Neural progenitor cell (in vitro differentiated cells): Measurements from ENCODE around the gene TLCD1.

Experiments
- EZH2 ChIP-seq: fragments of 200-600 bp; sonication (generic); IDR thresholded peaks from 2 replicates; pipeline ENCODE4 v1.6.1; 2017; ENCODE audit warnings: antibody characterized with exemption, mild to moderate bottlenecking, moderate library complexity
- TF ChIP-seq, protein P1 (sequence below): fragments of 200-600 bp; sonication (generic); IDR thresholded peaks from 2 replicates; pipeline ENCODE4 v1.5.1; 2017; ENCODE audit warnings: antibody characterized with exemption, mild to moderate bottlenecking

DNA sequence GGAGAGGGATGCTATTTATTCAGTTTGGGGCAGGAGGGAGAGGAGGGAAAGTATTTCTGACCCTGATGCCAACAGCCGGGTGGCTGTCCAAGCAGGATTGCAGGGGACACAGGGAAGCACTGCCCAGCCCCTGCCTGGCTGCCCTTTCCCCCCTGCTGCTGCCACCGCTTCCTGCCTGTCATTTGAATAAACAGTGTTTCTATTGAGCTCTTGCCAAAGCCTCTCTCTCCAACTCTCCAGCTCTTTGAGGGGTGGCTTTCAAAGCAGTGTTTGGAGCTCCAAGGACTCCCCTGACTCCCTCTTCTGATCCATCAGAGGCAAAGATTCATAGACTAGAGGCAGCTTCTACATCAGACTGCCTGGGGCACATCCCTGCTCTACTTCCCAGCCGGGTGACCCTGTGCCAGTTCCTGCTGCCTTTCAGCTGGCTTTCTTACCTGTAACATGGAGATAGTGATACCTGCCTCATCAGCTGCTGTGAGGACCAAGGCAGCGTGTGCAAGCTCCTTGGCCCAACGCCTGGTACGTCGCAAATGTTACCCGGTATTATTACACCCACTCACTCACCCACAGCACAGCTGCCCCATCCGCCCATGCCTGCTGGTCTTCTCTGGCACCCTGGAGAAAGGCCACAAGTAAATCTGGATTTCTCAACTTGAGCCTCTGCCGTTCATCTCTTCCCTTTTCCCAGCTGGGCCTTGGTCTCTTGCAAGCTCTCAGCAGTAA lies 23.8 kb downstream of the TLCD1 start:
- TF ChIP-seq, protein P1, sequence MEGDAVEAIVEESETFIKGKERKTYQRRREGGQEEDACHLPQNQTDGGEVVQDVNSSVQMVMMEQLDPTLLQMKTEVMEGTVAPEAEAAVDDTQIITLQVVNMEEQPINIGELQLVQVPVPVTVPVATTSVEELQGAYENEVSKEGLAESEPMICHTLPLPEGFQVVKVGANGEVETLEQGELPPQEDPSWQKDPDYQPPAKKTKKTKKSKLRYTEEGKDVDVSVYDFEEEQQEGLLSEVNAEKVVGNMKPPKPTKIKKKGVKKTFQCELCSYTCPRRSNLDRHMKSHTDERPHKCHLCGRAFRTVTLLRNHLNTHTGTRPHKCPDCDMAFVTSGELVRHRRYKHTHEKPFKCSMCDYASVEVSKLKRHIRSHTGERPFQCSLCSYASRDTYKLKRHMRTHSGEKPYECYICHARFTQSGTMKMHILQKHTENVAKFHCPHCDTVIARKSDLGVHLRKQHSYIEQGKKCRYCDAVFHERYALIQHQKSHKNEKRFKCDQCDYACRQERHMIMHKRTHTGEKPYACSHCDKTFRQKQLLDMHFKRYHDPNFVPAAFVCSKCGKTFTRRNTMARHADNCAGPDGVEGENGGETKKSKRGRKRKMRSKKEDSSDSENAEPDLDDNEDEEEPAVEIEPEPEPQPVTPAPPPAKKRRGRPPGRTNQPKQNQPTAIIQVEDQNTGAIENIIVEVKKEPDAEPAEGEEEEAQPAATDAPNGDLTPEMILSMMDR: no peak
- no peak for TF ChIP-seq EZH2
